Peyer's patch (tissue), 4 donors: Measurements from ENCODE around the gene PCNX1. TPM values are rescaled to one million over a fixed set of nuclear protein-coding genes. Genes with fewer than 3 reads are reported as not detected.
"Not testable (repeated sequence)": the region's sequence is repeated elsewhere in the genome, so short reads cannot be mapped to it uniquely, and the experiment has no call there.

Experiments
- DNase-seq, 3 donors: peaks; one replicate each; pipeline ENCODE4 v3.0.0-alpha.2; 2017 to 2019
- H3K27ac ChIP-seq, 4 donors: fragments of 200-600 bp; sonication (generic); one replicate each; pipeline ENCODE4 v1.5.1; 2016 to 2019
- H3K27me3 ChIP-seq, 2 donors: fragments of 200-600 bp; sonication (generic); one replicate each; pipeline ENCODE4 v1.5.1; 2019
- H3K36me3 ChIP-seq, 3 donors: fragments of 200-600 bp; sonication (generic); one replicate each; pipeline ENCODE4 v1.5.1; 2016 to 2019
- H3K4me1 ChIP-seq, 4 donors: fragments of 200-600 bp; sonication (generic); one replicate each; pipeline ENCODE4 v1.5.1; 2016 to 2019
- H3K4me3 ChIP-seq, 4 donors: fragments of 200-600 bp; sonication (generic); 1 replicate in 3 of 4; 2 replicates in 1 of 4; pipeline ENCODE4 v1.5.1; 2016 to 2019; ENCODE audit warnings: mild to moderate bottlenecking in 1 of 4
- H3K9me3 ChIP-seq, 4 donors: fragments of 200-600 bp; sonication (generic); one replicate each; pipeline ENCODE4 v1.5.1; 2016 to 2019; ENCODE audit warnings: mild to moderate bottlenecking in 1 of 4
- CTCF ChIP-seq, 6 experiments: fragments of 450-650 bp in 4 of 6; fragments of 200-600 bp in 2 of 6; sonication (generic) in 1 of 6; IDR thresholded peaks; one replicate each; pipeline ENCODE4 v1.5.1; 2017 to 2019; ENCODE audit warnings: antibody characterized with exemption in 6 of 6, mild to moderate bottlenecking in 3 of 6, moderate library complexity in 1 of 6
- POLR2A ChIP-seq, 2 donors: fragments of 450-650 bp; IDR thresholded peaks; one replicate each; pipeline ENCODE4 v1.5.1; 2017; ENCODE audit warnings: antibody characterized with exemption in 2 of 2, mild to moderate bottlenecking in 2 of 2, moderate library complexity in 2 of 2
- total RNA-seq, 4 donors: library from RNA; depleted of rRNA; stranded (reverse); fragments of >200 nt; gene quantifications; one replicate each; pipeline ENCODE4 v1.1.0, GENCODE V29; 2016

The PCNX1 gene
- total RNA-seq, 4 donors from 2014 or later, result 62.7 to 136 (median 90.5) TPM

GRCh38 chr14:70934502-70935134 lies 27.4 kb downstream of the PCNX1 start:
- TF ChIP-seq CTCF (IDR thresholded peaks at IDR 0.05), result no peak
- no peak for TF ChIP-seq POLR2A (IDR thresholded peaks at IDR 0.05)
- peaks cover 0 to 13% (median 3%) of the 10 kb centered on the region in 4 donors for H3K4me1 ChIP-seq
- no peaks in the 10 kb centered on the region for H3K27me3 ChIP-seq
- no peaks in the 10 kb centered on the region for H3K36me3 ChIP-seq
- no peak for DNase-seq
- H3K9me3 ChIP-seq, result no peaks in the 10 kb centered on the region
- H3K4me3 ChIP-seq, result peak overlapping the region in 1 of 4 donors; percentile 6
- peak overlapping the region in 2 of 4 donors; percentile 8 for H3K27ac ChIP-seq

DNA sequence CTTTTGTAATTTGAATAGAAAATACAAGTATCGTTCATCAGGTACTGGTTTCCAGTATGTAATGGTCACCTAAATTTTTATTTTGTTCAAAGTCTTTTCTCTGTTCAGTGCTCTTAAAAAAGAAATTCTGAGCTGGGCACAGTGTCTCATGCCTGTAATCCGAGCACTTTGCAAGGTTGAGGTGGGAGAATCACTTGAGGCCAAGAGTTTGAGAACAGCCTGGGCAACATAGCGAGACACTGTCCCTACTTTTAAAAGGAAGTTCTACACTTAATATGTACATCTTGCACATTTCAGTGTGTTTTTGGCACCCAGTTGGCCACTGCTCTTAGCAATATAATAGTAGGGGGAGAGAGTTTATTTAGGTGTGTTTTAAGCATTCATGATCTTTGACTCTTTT lies 27.9 kb downstream of the PCNX1 start:
- H3K27ac ChIP-seq, result peak overlapping the region in 3 of 4 donors; percentile 6 to 8 (median 8)
- no peak for TF ChIP-seq CTCF (IDR thresholded peaks at IDR 0.05)
- TF ChIP-seq POLR2A (IDR thresholded peaks at IDR 0.05), result no peak

DNA sequence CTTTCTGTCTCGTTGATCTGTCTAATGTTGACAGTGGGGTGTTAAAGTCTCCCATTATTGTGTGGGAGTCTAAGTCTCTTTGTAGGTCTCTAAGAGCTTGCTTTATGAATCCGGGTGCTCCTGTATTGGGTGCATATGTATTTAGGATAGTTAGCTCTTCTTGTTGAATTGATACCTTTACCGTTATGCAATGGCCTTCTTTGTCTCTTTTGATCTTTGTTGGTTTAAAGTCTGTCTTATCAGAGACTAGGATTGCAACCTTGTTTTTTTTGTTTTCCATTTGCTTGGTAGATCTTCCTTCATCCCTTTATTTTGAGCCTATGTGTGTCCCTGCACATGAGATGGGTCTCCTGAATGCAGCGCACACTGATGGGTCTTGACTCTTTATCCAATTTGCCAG lies 32.4 kb downstream of the PCNX1 start:
- H3K9me3 ChIP-seq, result peaks cover 0 to 11% (median 4%) of the 10 kb centered on the region in 4 donors
- DNase-seq, result not testable (repeated sequence)

More for the DNA sequence above, 27.9 kb downstream of the PCNX1 start:
- H3K4me3 ChIP-seq, result peak overlapping the region in 1 of 4 donors; percentile 6
- no peaks in the 10 kb centered on the region for H3K9me3 ChIP-seq
- peaks cover 0 to 13% (median 3%) of the 10 kb centered on the region in 4 donors for H3K4me1 ChIP-seq
- DNase-seq, result no peak
- H3K36me3 ChIP-seq, result no peaks in the 10 kb centered on the region
- H3K27me3 ChIP-seq, result no peaks in the 10 kb centered on the region

GRCh38 chr14:70941637-70942341 lies 34.5 kb downstream of the PCNX1 start:
- H3K36me3 ChIP-seq, H3K4me3 ChIP-seq, H3K27me3 ChIP-seq, H3K4me1 ChIP-seq: not testable (repeated sequence)
- Histone ChIP-seq H3K9me3 (peaks cover 0 to 11% (median 4%) of the 10 kb centered on the region in 4 donors), H3K27ac (peak overlapping the region in 2 of 4 donors; percentile 47 to 55)
- peak in 1 of 6 experiments; percentile 2 for TF ChIP-seq CTCF (IDR thresholded peaks at IDR 0.05)
- peak in 2 of 3 donors; percentile 70 to 89 for DNase-seq

More for the DNA sequence above, 32.4 kb downstream of the PCNX1 start:
- H3K36me3 ChIP-seq, H3K27me3 ChIP-seq, H3K4me3 ChIP-seq, H3K27ac ChIP-seq, H3K4me1 ChIP-seq: not testable (repeated sequence)

GRCh38 chr14:70942342-70942706 lies 35.1 kb downstream of the PCNX1 start:
- H3K4me3 ChIP-seq, result no peak overlapping the region
- H3K4me1 ChIP-seq, result no peaks in the 10 kb centered on the region
- H3K36me3 ChIP-seq, result peaks cover 0 to 14% (median 0%) of the 10 kb centered on the region in 3 donors
- no peak for DNase-seq
- no peak for TF ChIP-seq CTCF (IDR thresholded peaks at IDR 0.05)
- no peak for TF ChIP-seq POLR2A (IDR thresholded peaks at IDR 0.05)
- peak overlapping the region in 1 of 4 donors; percentile 55 for H3K27ac ChIP-seq
- no peaks in the 10 kb centered on the region for H3K27me3 ChIP-seq
- peaks cover 0 to 11% (median 4%) of the 10 kb centered on the region in 4 donors for H3K9me3 ChIP-seq

DNA sequence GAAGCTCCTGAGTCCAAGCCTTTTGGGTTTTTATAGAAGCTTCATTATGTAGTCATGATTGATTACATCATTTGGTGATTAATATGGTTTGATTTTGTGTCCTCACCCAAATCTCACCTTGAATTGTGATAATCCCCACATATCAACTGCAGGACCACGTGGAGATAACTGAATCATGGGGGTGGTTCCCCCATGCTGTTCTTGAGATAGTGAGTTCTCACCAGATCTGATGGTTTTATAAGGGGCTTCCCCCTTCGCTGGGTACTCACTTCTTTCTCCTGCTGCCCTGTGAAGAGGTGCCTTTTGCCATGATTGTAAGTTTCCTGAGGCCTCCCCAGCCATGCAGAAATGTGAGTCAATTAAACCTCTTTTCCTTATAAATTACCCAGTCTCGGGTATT lies 35.5 kb downstream of the PCNX1 start:
- H3K27ac ChIP-seq, H3K27me3 ChIP-seq, DNase-seq, H3K4me1 ChIP-seq, H3K4me3 ChIP-seq: not testable (repeated sequence)
- Histone ChIP-seq H3K9me3 (peaks cover 0 to 12% (median 5%) of the 10 kb centered on the region in 4 donors), H3K36me3 (peaks cover 0 to 18% (median 0%) of the 10 kb centered on the region in 3 donors)
